CD4-positive, alpha-beta memory T cell (primary cell): ENCODE measurements around the gene SPRED2. TPM values are rescaled to one million over a fixed set of nuclear protein-coding genes. Genes with fewer than 3 reads are reported as not detected.

Experiments used
- CTCF ChIA-PET: fragments of 350-600 bp; sonication (Branson Sonifier 250); formaldehyde crosslinking; loops from one replicate; lab custom pipeline; 2021; ENCODE audit warnings: inconsistent platforms; ENCODE audit not compliant: partially characterized antibody; lab: Charles Lee
- POLR2A ChIA-PET: fragments of 350-600 bp; sonication (Branson Sonifier 250); formaldehyde crosslinking; loops from one replicate; lab custom pipeline; 2021; ENCODE audit not compliant: partially characterized antibody; lab: Charles Lee
- DNase-seq, 5 donors: peaks; one replicate each; pipeline versions ENCODE4 v3.0.0 to v3.0.0-alpha.2; 2020 to 2022; ENCODE audit warnings: mixed read lengths in 1 of 5
- H3K27ac ChIP-seq: one replicate; pipeline ENCODE4 v1.7.0; 2013; ENCODE audit warnings: low read depth, low read length
- H3K27me3 ChIP-seq: 2 replicates; pipeline ENCODE4 v1.7.0; 2013; ENCODE audit warnings: mild to moderate bottlenecking, low read length, moderate library complexity; ENCODE audit not compliant: insufficient read depth
- H3K36me3 ChIP-seq: 2 replicates; pipeline ENCODE4 v1.7.0; 2013; ENCODE audit warnings: mild to moderate bottlenecking, low read length, moderate library complexity; ENCODE audit not compliant: insufficient read depth
- H3K4me1 ChIP-seq: 2 replicates; pipeline ENCODE4 v1.7.0; 2013; ENCODE audit warnings: mild to moderate bottlenecking, low read length, moderate library complexity; ENCODE audit not compliant: insufficient read depth
- H3K4me3 ChIP-seq, 2 donors: one replicate each; pipeline ENCODE4 v1.7.0; 2013; ENCODE audit warnings: low read length in 2 of 2, mild to moderate bottlenecking in 1 of 2
- H3K9me3 ChIP-seq, 2 donors: one replicate each; pipeline ENCODE4 v1.7.0; 2013; ENCODE audit warnings: low read length in 2 of 2, control low read depth in 1 of 2; ENCODE audit not compliant: control insufficient read depth in 1 of 2
- H3K27ac Mint-ChIP-seq, 7 donors: one replicate each; pipeline ENCODE4 v1.8.0; 2020 to 2021; ENCODE audit warnings: mixed read lengths in 7 of 7, mild to moderate bottlenecking in 6 of 7, inconsistent platforms in 3 of 7, moderate library complexity in 3 of 7
- H3K27me3 Mint-ChIP-seq, 2 donors: one replicate each; pipeline ENCODE4 v1.8.0; 2020 to 2021; ENCODE audit warnings: mixed read lengths in 2 of 2
- H3K36me3 Mint-ChIP-seq, 2 donors: one replicate each; pipeline ENCODE4 v1.8.0; 2020 to 2021; ENCODE audit warnings: mixed read lengths in 2 of 2, inconsistent platforms in 1 of 2, mild to moderate bottlenecking in 1 of 2
- H3K4me1 Mint-ChIP-seq, 4 donors: one replicate each; pipeline ENCODE4 v1.8.0; 2020 to 2021; ENCODE audit warnings: mixed read lengths in 4 of 4, mild to moderate bottlenecking in 1 of 4
- H3K4me3 Mint-ChIP-seq, 8 donors: one replicate each; pipeline ENCODE4 v1.8.0; 2020 to 2021; ENCODE audit warnings: mixed read lengths in 8 of 8, mild to moderate bottlenecking in 7 of 8, moderate library complexity in 6 of 8, inconsistent platforms in 3 of 8
- H3K9me3 Mint-ChIP-seq, 8 donors: one replicate each; pipeline ENCODE4 v1.8.0; 2020 to 2021; ENCODE audit warnings: mixed read lengths in 8 of 8, mild to moderate bottlenecking in 5 of 8, inconsistent platforms in 3 of 8, moderate library complexity in 1 of 8
- intact Hi-C: fragments of 100-400 bp; cut with micrococcal nuclease; formaldehyde crosslinking; loops from one replicate; pipeline ENCODE4 v1.15.1; 2023
- polyA plus RNA-seq, 2 donors: library from polyadenylated mRNA; unstranded; fragments of 300-500 nt; fragmentation: Illumina TruSeq; gene quantifications; one replicate each; pipeline ENCODE4 v1.2.3, GENCODE V29; 2021
- total RNA-seq, 2 experiments: library from RNA; stranded (reverse); gene quantifications; one replicate each; pipeline ENCODE4 v1.2.3, GENCODE V29; 2021

The SPRED2 gene
- total and polyA plus RNA-seq, 4 experiments from 2014 or later, result 0.27 to 1.3 (median 0.62) TPM

DNA sequence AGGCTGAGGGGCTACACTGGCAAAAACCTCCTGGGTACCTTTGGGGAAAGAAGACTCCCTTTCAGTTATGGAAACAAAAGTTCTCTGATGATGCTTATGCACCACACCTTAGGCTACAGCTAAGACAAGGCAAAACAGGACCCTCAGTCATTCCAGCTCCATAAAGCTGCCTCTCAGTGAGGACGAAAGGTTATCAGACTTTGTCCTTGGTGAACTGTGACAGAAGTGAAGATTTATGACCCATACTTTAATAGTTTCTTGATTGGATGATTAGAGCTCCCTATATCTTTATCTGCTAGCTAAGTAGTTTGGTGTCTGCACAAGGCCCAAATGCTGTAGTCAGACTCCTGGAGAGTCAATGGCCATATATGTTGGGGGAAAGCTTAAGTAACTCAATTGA, 40.6 kb upstream of the SPRED2 start:
- intact Hi-C loops, result no loop called here
- peaks cover 0 to 1% of the 10 kb centered on the region in 2 donors for H3K27me3 Mint-ChIP-seq
- H3K9me3 ChIP-seq, result no peaks in the 10 kb centered on the region
- no peaks in the 10 kb centered on the region for H3K36me3 ChIP-seq
- H3K36me3 Mint-ChIP-seq, result peaks cover 0 to 7% of the 10 kb centered on the region in 2 donors
- no peak for DNase-seq
- no peak overlapping the region for H3K4me3 Mint-ChIP-seq
- no peaks in the 10 kb centered on the region for H3K4me1 ChIP-seq
- no peak overlapping the region for H3K27ac ChIP-seq
- peaks cover 0 to 27% (median 15%) of the 10 kb centered on the region in 8 donors for H3K9me3 Mint-ChIP-seq
- H3K27ac Mint-ChIP-seq, result no peak overlapping the region
- H3K27me3 ChIP-seq, result no peaks in the 10 kb centered on the region
- H3K4me1 Mint-ChIP-seq, result no peaks in the 10 kb centered on the region
- CTCF ChIA-PET, result interaction anchor here (0.9 kb wide), 1 partner anchor 985 kb away, joined by 3 read pairs; no protein-coding TSS in a partner anchor
- no peak overlapping the region for H3K4me3 ChIP-seq
- POLR2A ChIA-PET, result no interaction called here

DNA sequence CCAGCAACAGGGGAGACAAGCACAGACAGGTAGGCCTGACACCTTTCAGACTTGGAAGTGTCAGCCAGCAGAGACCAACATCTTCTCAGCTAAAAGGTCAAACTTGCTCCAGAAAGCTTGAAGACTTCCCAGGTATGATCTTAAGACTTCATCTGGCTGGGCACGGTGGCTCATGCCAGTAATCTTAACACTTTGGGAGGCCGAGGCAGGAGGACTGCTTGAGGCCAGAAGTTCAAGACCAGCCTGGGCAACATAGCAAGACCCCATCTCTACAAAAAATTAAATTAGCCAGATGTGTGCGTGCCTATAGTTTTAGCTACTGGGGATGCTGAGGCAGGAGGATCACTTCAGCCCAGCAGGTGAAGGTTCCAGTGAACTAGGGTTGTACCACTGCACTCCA, 39.0 kb upstream of the SPRED2 start:
- CTCF ChIA-PET, result no interaction called here
- peaks cover 0 to 1% of the 10 kb centered on the region in 2 donors for H3K27me3 Mint-ChIP-seq
- no peaks in the 10 kb centered on the region for H3K36me3 ChIP-seq
- intact Hi-C loops, result no loop called here
- no peak for DNase-seq
- no peak overlapping the region for H3K27ac Mint-ChIP-seq
- H3K36me3 Mint-ChIP-seq, result peaks cover 0 to 7% of the 10 kb centered on the region in 2 donors
- peaks cover 0 to 2% (median under 1%) of the 10 kb centered on the region in 4 donors for H3K4me1 Mint-ChIP-seq
- H3K9me3 ChIP-seq, result no peaks in the 10 kb centered on the region
- H3K4me3 Mint-ChIP-seq, result no peak overlapping the region
- no peak overlapping the region for H3K27ac ChIP-seq
- H3K4me1 ChIP-seq, result no peaks in the 10 kb centered on the region
- H3K9me3 Mint-ChIP-seq, result peaks cover 0 to 22% (median 14%) of the 10 kb centered on the region in 8 donors
- H3K27me3 ChIP-seq, result no peaks in the 10 kb centered on the region
- POLR2A ChIA-PET, result no interaction called here
- no peak overlapping the region for H3K4me3 ChIP-seq

DNA sequence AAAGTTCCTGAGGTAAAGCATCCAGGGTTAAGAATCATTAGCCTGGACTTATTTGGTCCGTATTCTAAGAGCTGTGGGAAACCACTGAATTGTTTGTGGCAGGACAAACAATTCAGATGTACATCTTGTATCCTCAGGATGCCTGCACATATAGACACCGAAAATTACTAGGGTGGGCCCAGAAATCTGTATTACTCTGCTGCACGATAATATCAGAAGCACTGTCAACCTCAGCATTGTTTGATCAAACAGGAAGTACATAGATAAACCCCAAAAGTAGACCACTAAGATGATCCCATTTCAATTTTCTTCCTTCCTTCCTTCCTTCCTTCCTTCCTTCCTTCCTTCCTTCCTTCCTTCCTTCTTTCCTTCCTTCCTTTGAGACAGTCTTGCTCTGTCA, 34.2 kb upstream of the SPRED2 start:
- POLR2A ChIA-PET, result no interaction called here
- Mint-ChIP-seq H3K9me3 (peaks cover 0 to 3% (median 0%) of the 10 kb centered on the region in 8 donors), H3K4me1 (peaks cover 0 to 2% (median under 1%) of the 10 kb centered on the region in 4 donors)

DNA sequence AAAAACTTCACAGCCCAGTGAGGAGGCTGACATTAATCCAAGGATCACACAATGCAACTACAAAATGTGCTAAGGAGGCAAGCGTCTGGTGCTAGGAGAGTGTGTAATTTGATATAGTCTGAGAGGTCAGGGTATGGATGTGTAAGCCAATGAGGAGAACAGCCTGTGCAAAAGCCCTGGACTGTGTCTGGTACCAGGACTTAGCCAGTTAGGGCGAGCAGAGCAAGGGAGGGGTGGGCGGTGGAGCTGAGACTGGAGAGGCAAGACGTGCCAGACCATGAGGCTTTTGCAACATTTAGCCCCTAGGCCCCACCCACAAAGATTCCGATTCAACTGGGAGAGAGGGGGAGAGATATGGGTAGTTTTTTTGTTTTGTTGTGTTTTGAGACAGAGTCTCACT, 33.5 kb upstream of the SPRED2 start:
- H3K27me3 ChIP-seq, result no peaks in the 10 kb centered on the region
- no peaks in the 10 kb centered on the region for H3K4me1 ChIP-seq
- intact Hi-C loops, result no loop called here
- Mint-ChIP-seq H3K36me3 (no peaks in the 10 kb centered on the region), H3K27me3 (peaks cover 6 to 13% of the 10 kb centered on the region in 2 donors), H3K4me1 (peaks cover 0 to 2% (median under 1%) of the 10 kb centered on the region in 4 donors), H3K4me3 (no peak overlapping the region), H3K27ac (no peak overlapping the region), H3K9me3 (peaks cover 0 to 3% (median 0%) of the 10 kb centered on the region in 8 donors)
- no peak overlapping the region for H3K27ac ChIP-seq
- DNase-seq, result no peak
- H3K9me3 ChIP-seq, result no peaks in the 10 kb centered on the region
- H3K4me3 ChIP-seq, result no peak overlapping the region
- H3K36me3 ChIP-seq, result no peaks in the 10 kb centered on the region
- POLR2A ChIA-PET, result no interaction called here
- CTCF ChIA-PET, result no interaction called here

More for the DNA sequence above, 34.2 kb upstream of the SPRED2 start:
- no peaks in the 10 kb centered on the region for H3K27me3 ChIP-seq
- H3K36me3 ChIP-seq, result no peaks in the 10 kb centered on the region
- Mint-ChIP-seq H3K4me3 (no peak overlapping the region), H3K27ac (peak overlapping the region in 1 of 7 donors; percentile 25), H3K36me3 (no peaks in the 10 kb centered on the region), H3K27me3 (peaks cover 3 to 8% of the 10 kb centered on the region in 2 donors)
- CTCF ChIA-PET, result no interaction called here
- no peak overlapping the region for H3K27ac ChIP-seq
- intact Hi-C loops, result no loop called here
- H3K9me3 ChIP-seq, result no peaks in the 10 kb centered on the region
- no peak for DNase-seq
- H3K4me3 ChIP-seq, result no peak overlapping the region
- H3K4me1 ChIP-seq, result no peaks in the 10 kb centered on the region

DNA sequence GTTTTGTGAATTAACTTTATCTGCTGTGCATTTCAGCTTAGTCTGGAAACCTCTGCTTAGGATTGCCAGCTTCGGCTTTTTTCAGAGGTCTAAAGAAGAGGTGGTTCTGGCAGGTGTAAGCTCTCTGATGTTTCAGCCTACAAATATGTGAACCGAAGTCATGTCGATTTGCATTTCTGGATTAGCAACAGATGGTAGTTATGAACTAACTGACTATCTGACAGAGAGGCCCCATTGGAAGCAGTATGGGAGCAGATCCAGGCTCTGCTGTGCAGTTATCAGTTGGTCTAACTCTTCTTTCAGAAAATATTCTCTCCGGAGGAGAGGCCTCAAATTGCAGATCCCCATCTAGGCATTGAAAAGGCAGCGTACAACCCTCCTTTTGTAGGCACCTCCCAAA, 32.7 kb upstream of the SPRED2 start:
- no peak overlapping the region for H3K4me3 ChIP-seq
- H3K9me3 ChIP-seq, result no peaks in the 10 kb centered on the region
- peaks cover 0 to 3% (median 0%) of the 10 kb centered on the region in 8 donors for H3K9me3 Mint-ChIP-seq
- H3K27ac ChIP-seq, result no peak overlapping the region
- intact Hi-C loops, result no loop called here
- ChIA-PET CTCF (no interaction called here), POLR2A (no interaction called here)
- H3K4me1 Mint-ChIP-seq, result peaks cover 0 to 2% (median under 1%) of the 10 kb centered on the region in 4 donors
- H3K36me3 Mint-ChIP-seq, result no peaks in the 10 kb centered on the region
- no peaks in the 10 kb centered on the region for H3K36me3 ChIP-seq
- no peak for DNase-seq
- H3K27ac Mint-ChIP-seq, result no peak overlapping the region
- H3K27me3 ChIP-seq, result no peaks in the 10 kb centered on the region
- H3K4me1 ChIP-seq, result no peaks in the 10 kb centered on the region
- no peak overlapping the region for H3K4me3 Mint-ChIP-seq
- peaks cover 8 to 15% of the 10 kb centered on the region in 2 donors for H3K27me3 Mint-ChIP-seq

DNA sequence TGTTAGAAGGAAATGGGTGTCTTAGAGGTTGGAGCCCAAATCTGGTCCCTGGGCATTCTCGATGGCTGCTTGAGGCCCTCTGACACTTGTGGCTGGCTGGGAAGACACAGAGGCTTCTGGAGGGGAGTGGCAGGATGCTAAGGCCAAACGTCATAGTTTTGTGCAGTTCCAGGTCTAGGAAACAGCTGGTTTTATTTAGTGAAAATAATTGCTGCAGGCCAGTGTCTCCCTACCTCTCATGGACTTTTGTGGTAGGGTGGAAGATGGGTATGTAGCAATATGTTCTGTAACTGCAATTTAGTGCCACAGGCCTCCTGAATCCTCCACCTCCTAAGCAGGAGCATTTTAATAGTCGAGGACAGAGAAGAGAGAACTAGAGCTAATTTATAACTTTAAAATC, 32.2 kb upstream of the SPRED2 start:
- Histone ChIP-seq H3K9me3 (no peaks in the 10 kb centered on the region), H3K36me3 (no peaks in the 10 kb centered on the region), H3K27ac (no peak overlapping the region), H3K4me3 (no peak overlapping the region), H3K27me3 (no peaks in the 10 kb centered on the region), H3K4me1 (no peaks in the 10 kb centered on the region)
- H3K4me1 Mint-ChIP-seq, result peaks cover 0 to 2% (median under 1%) of the 10 kb centered on the region in 4 donors
- no peak overlapping the region for H3K4me3 Mint-ChIP-seq
- H3K27ac Mint-ChIP-seq, result no peak overlapping the region
- H3K36me3 Mint-ChIP-seq, result no peaks in the 10 kb centered on the region
- CTCF ChIA-PET, result no interaction called here
- peaks cover 11 to 21% of the 10 kb centered on the region in 2 donors for H3K27me3 Mint-ChIP-seq
- POLR2A ChIA-PET, result no interaction called here
- intact Hi-C loops, result no loop called here
- H3K9me3 Mint-ChIP-seq, result peaks cover 0 to 3% (median 0%) of the 10 kb centered on the region in 8 donors
- no peak for DNase-seq

DNA sequence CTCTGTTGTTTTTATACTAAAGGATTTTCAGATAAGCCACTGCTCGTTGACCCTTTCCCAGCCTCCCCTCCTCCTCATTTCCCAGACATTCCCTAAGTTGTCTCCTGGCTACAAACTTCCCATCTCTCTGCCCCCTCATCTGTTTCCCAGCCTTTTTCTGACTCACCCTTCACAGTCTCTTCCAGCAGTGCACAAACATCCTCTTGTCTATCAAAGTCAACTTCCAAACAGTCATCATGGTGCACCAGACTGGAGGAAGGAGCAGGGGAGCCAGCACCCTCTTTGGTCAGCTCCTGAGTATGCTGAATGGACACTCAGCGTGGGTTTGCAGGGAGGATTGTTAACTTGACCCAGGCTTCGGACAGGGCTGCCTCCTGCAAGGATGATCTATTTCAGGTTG, 26.6 kb upstream of the SPRED2 start:
- Histone ChIP-seq H3K36me3 (no peaks in the 10 kb centered on the region), H3K4me1 (no peaks in the 10 kb centered on the region), H3K27me3 (no peaks in the 10 kb centered on the region), H3K4me3 (no peak overlapping the region), H3K9me3 (no peaks in the 10 kb centered on the region), H3K27ac (no peak overlapping the region)
- CTCF ChIA-PET, result interaction anchor here (0.6 kb wide), 1 partner anchor 12 kb away, joined by 4 read pairs; no protein-coding TSS in a partner anchor
- H3K27me3 Mint-ChIP-seq, result peaks cover 24 to 39% of the 10 kb centered on the region in 2 donors
- no peaks in the 10 kb centered on the region for H3K36me3 Mint-ChIP-seq
- intact Hi-C loops, result no loop called here
- H3K9me3 Mint-ChIP-seq, result peaks cover 0 to 3% (median 0%) of the 10 kb centered on the region in 8 donors
- no peak for DNase-seq
- POLR2A ChIA-PET, result no interaction called here
- no peak overlapping the region for H3K27ac Mint-ChIP-seq
- no peak overlapping the region for H3K4me3 Mint-ChIP-seq
- H3K4me1 Mint-ChIP-seq, result no peaks in the 10 kb centered on the region
